Testis (tissue), 3 donors: ENCODE measurements around the gene PLCB1. TPM values are rescaled to one million over a fixed set of nuclear protein-coding genes. Genes with fewer than 3 reads are reported as not detected.

Source experiments
- DNase-seq: peaks from one replicate; pipeline ENCODE4 v3.0.0-alpha.2; 2019
- H3K27ac ChIP-seq, 2 donors: fragments of 200-600 bp; sonication (generic); one replicate each; pipeline ENCODE4 v1.5.1; 2019
- H3K27me3 ChIP-seq: fragments of 200-600 bp; sonication (generic); one replicate; pipeline ENCODE4 v1.5.1; 2019
- H3K36me3 ChIP-seq: fragments of 200-600 bp; sonication (generic); one replicate; pipeline ENCODE4 v1.5.1; 2017; ENCODE audit warnings: low read depth; ENCODE audit errors: missing control alignments
- H3K4me1 ChIP-seq: fragments of 200-600 bp; sonication (generic); one replicate; pipeline ENCODE4 v1.5.1; 2019
- H3K4me3 ChIP-seq, 2 donors: fragments of 200-600 bp; sonication (generic); one replicate each; pipeline ENCODE4 v1.5.1; 2017 to 2019
- H3K9me3 ChIP-seq: fragments of 200-600 bp; sonication (generic); one replicate; pipeline ENCODE4 v1.5.1; 2017
- POLR2A ChIP-seq: fragments of 450-650 bp; IDR thresholded peaks from one replicate; pipeline ENCODE4 v1.6.1; 2017; ENCODE audit warnings: antibody characterized with exemption, mild to moderate bottlenecking, moderate library complexity
- WGBS, 2 donors: methylation state at CpG; one replicate each; pipeline ENCODE4 v1.1.5; 2018; 5-methylcytosine and 5-hydroxymethylcytosine counted together
- intact Hi-C: fragments of 100-400 bp; cut with DNase I; formaldehyde crosslinking; loops from one replicate; pipeline ENCODE4 v1.15.1; 2023; ENCODE audit warnings: low total_unique reads
- polyA plus RNA-seq: library from polyadenylated mRNA; stranded (reverse); fragments of 350-450 nt; fragmentation: Illumina TruSeq; extraction: RNeasy Lipid Tissue Mini Kit (QIAGEN cat#74804); gene quantifications from one replicate; pipeline ENCODE4 v1.2.3, GENCODE V29; 2014; ENCODE audit warnings: low read depth, low replicate concordance; ENCODE audit not compliant: insufficient read depth
- total RNA-seq, 2 donors: library from RNA; depleted of rRNA; stranded (reverse); fragments of >200 nt; gene quantifications; one replicate each; pipeline ENCODE4 v1.2.3, GENCODE V29; 2016
- TF ChIP-seq, protein P1 (sequence below), 3 experiments: fragments of 450-650 bp in 2 of 3; fragments of 200-600 bp in 1 of 3; sonication (generic) in 1 of 3; IDR thresholded peaks; one replicate each; pipeline ENCODE4 v1.5.1; 2016 to 2019; ENCODE audit warnings: antibody characterized with exemption in 3 of 3, mild to moderate bottlenecking in 2 of 3, moderate library complexity in 1 of 3

PLCB1 gene
- total and polyA plus RNA-seq, 3 donors from 2014 or later, result 3.1 to 9.8 (median 8.2) TPM

DNA sequence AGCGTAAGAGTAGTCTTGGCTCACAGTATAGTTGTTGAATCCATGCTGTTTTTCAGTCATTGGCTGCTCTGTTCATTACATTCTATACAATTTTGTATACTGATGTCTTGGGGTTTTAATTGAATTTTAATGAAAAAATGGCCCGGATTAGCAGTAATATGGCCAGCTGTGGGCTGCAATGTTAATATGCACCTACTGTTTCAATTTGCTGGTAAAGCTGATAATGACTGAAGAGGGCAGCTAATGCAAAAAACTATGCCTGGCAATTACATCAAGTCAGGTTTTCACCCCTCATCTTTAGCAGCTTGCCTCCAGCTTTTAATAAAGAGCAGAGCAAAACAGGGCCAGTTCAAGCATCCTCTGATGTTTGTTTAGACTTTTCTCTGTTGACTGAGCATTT is 394.5 kb downstream of the PLCB1 start:
- DNase-seq, result no peak
- Histone ChIP-seq H3K4me1 (no peaks in the 10 kb centered on the region), H3K27ac (no peak overlapping the region), H3K27me3 (no peaks in the 10 kb centered on the region), H3K36me3 (no peaks in the 10 kb centered on the region), H3K4me3 (no peak overlapping the region), H3K9me3 (no peaks in the 10 kb centered on the region)
- WGBS, 2 donors, result 88 to 91% methylated on average over 2 of the region's 2 CpGs
- intact Hi-C loops, result no loop called here
- no peak for TF ChIP-seq POLR2A
- TF ChIP-seq, protein P1, sequence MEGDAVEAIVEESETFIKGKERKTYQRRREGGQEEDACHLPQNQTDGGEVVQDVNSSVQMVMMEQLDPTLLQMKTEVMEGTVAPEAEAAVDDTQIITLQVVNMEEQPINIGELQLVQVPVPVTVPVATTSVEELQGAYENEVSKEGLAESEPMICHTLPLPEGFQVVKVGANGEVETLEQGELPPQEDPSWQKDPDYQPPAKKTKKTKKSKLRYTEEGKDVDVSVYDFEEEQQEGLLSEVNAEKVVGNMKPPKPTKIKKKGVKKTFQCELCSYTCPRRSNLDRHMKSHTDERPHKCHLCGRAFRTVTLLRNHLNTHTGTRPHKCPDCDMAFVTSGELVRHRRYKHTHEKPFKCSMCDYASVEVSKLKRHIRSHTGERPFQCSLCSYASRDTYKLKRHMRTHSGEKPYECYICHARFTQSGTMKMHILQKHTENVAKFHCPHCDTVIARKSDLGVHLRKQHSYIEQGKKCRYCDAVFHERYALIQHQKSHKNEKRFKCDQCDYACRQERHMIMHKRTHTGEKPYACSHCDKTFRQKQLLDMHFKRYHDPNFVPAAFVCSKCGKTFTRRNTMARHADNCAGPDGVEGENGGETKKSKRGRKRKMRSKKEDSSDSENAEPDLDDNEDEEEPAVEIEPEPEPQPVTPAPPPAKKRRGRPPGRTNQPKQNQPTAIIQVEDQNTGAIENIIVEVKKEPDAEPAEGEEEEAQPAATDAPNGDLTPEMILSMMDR (IDR thresholded peaks at IDR 0.05), result no peak

DNA sequence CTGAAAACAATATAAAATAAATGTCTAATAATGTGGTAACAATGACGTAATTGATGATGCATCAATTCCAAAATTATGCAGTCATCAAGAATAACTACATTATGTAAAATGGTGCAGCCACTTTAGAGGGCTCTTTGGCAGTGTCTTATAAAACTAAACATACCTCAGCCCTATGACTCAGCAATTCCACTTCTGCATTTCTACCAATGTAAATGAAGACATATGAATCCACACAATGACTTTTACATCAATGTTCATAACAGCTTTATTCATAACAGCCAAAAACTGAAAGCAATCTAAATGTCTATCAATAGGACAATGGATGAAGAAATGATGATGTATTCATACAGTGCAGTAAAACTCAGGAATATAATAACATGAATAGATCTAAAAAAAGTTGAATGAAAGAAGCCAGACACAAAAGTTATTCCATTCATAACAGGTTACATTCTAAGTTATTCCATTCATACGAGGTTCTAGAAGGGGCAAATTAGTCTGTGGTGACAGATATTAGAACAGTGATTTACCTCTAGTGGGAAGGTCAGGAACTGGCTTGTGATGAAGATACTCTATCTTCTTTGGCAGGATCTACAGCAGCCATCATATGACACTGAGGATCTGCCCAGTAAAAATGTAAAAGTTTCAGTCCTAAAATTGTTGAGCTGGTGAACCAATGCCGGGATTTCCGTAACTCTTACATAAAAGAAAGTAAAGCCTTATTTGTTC is 396.1 kb downstream of the PLCB1 start:
- Histone ChIP-seq H3K9me3 (no peaks in the 10 kb centered on the region), H3K4me3 (no peak overlapping the region), H3K4me1 (no peaks in the 10 kb centered on the region), H3K27ac (no peak overlapping the region), H3K36me3 (no peaks in the 10 kb centered on the region), H3K27me3 (no peaks in the 10 kb centered on the region)
- intact Hi-C loops, result no loop called here
- TF ChIP-seq POLR2A, result no peak
- TF ChIP-seq, protein P1 (IDR thresholded peaks at IDR 0.05), result no peak
- WGBS, 2 donors, result 80 to 91% methylated on average over 4 of the region's 4 CpGs
- no peak for DNase-seq

DNA sequence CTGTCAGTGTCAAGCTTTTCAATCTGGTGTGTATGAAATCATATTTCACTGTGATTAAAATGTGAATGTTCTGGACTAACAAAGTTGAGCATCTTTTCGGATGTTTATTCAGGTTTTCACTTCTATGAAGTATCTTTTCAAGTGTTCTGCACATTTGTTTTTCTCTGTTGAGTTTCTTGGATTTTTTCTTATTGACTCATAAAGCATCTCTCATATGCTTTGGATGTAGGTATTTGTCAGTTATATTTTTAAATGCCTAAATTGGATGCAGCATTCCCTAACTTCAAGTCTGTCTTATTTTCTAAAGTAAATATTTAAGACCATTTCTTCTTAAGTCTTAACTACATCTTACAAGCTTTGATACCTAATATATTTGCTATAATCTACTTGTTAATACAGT is 398.0 kb downstream of the PLCB1 start:
- Histone ChIP-seq H3K27me3 (no peaks in the 10 kb centered on the region), H3K27ac (no peak overlapping the region), H3K9me3 (no peaks in the 10 kb centered on the region), H3K36me3 (no peaks in the 10 kb centered on the region), H3K4me3 (no peak overlapping the region), H3K4me1 (no peaks in the 10 kb centered on the region)
- WGBS, 2 donors, result 76 to 94% methylated on average over 1 of the region's 1 CpG
- TF ChIP-seq, protein P1 (IDR thresholded peaks at IDR 0.05), result no peak
- TF ChIP-seq POLR2A, result no peak
- no peak for DNase-seq
- intact Hi-C loops, result no loop called here

DNA sequence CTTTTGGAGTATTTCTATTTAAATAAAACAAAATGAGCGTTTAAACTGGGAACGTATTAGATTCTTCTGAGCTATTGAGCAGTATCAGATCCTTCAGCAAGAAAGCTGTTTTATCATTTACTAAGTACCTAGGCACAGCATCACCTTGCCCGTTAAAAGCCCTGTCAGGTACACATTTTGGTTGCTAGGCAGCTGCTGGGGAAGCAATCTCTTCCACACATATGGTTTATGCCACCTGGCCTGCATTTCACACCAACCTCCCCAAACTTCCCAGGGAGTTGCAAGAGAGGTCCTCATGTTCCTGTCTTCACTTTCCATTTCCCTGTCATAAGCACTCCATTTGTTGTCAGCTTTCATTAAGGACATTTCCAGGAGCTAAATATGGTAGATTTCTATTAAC is 400.1 kb downstream of the PLCB1 start:
- WGBS, 2 donors, result 75 to 94% methylated on average over 3 of the region's 3 CpGs
- Histone ChIP-seq H3K9me3 (no peaks in the 10 kb centered on the region), H3K4me3 (no peak overlapping the region), H3K4me1 (no peaks in the 10 kb centered on the region), H3K36me3 (no peaks in the 10 kb centered on the region), H3K27me3 (no peaks in the 10 kb centered on the region), H3K27ac (no peak overlapping the region)
- intact Hi-C loops, result no loop called here
- TF ChIP-seq, protein P1 (IDR thresholded peaks at IDR 0.05), result no peak
- no peak for TF ChIP-seq POLR2A
- no peak for DNase-seq
